ENCODE results near the gene KRT84. TPM values are rescaled to one million over a fixed set of nuclear protein-coding genes. Genes with fewer than 3 reads are reported as not detected.

KRT84 gene
- total RNA-seq, 1 donor from 2014 or later: not detected

- DNase-seq (ENCODE audit: low spot score in 2 of 2): no peak
- Histone ChIP-seq H3K4me1 (no peaks in the 10 kb centered on the region), H3K27me3 (no peaks in the 10 kb centered on the region), H3K27ac (no peak overlapping the region), H3K4me3 (no peak overlapping the region), H3K36me3 (no peaks in the 10 kb centered on the region), H3K9me3 (no peaks in the 10 kb centered on the region)
- TF ChIP-seq CTCF (IDR thresholded peaks at IDR 0.05): no peak
- intact Hi-C loops (cut with DNase I): no loop called here
Observed at GRCh38 chr12:52402873-52403540, 17.6 kb upstream of the KRT84 start.

- DNase-seq (ENCODE audit: low spot score in 2 of 2): no peak
- no peaks in the 10 kb centered on the region for H3K27me3 ChIP-seq
- H3K4me1 ChIP-seq: no peaks in the 10 kb centered on the region
- intact Hi-C loops (cut with DNase I): no loop called here
- no peak overlapping the region for H3K27ac ChIP-seq
- no peaks in the 10 kb centered on the region for H3K9me3 ChIP-seq
- no peak for TF ChIP-seq CTCF (IDR thresholded peaks at IDR 0.05)
- H3K4me3 ChIP-seq: no peak overlapping the region
- no peaks in the 10 kb centered on the region for H3K36me3 ChIP-seq
Observed at GRCh38 chr12:52402377-52402776, 16.9 kb upstream of the KRT84 start.

DNA sequence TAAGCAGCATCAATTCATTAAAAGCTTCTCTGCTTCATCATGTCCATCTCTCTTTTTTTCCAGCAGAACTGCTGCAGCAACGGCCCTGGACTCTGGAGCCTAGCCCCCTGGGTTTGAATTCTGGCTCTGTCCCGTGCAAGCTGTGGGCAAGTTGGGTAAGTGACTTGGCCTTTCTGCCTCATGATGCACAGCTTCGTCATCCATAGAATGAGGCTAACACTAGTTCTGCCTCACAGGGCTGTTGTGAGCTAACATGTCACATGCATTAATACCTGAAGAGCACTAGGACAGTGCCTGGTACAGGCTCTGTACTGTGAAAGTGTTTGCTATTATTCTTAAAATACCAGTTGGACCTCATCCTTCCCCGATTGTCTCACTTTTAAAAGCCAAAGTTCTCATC is 16.5 kb upstream of the KRT84 start:
- H3K9me3 ChIP-seq: no peaks in the 10 kb centered on the region
- no peaks in the 10 kb centered on the region for H3K4me1 ChIP-seq
- intact Hi-C loops (cut with DNase I): no loop called here
- DNase-seq (ENCODE audit: low spot score in 2 of 2): no peak
- no peak overlapping the region for H3K4me3 ChIP-seq
- no peak overlapping the region for H3K27ac ChIP-seq
- no peaks in the 10 kb centered on the region for H3K36me3 ChIP-seq
- H3K27me3 ChIP-seq: no peaks in the 10 kb centered on the region
- no peak for TF ChIP-seq CTCF (IDR thresholded peaks at IDR 0.05)

DNA sequence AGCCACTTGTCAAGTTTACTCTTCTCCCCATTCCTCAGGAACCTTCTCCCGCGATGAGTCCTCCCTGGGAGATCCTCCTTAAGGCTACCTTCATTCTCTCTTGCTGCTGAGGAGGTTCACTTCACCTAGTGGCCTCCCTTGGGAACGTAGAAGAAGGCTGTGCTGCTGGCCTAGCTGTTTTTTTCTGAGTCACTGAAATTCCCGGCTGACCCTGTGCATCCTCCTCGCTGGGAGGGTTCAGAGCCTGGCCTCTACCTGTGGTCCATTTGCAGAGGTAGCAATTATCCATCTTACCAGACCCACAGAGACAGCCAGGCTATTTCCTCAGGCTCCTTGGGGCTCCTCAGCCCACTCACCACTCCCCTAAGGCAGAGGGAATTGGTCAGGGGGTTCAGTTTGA is 16.1 kb upstream of the KRT84 start:
- intact Hi-C loops (cut with DNase I): no loop called here
- DNase-seq (ENCODE audit: low spot score in 2 of 2): no peak
- no peak for TF ChIP-seq CTCF (IDR thresholded peaks at IDR 0.05)

DNA sequence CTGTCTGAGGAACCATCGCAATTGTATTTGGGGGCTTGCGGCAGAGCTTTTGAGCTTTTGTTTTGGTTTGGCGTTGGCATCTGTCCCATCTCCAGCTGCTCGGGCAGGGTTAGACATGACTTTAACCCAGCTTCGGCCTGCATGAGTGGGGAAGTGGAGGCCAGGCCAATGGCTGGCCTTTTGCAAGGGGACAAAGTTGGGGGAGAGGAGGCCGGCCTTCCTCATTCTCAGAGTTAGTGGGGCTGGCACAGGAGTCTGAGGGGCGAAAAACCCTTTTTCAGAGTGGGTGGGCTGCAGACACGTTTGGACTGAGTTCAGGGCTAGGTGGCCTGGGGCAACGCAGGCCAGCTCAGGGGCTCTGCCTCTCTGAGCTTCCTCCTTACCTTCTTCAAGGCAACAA is 15.5 kb upstream of the KRT84 start:
- H3K9me3 ChIP-seq: no peaks in the 10 kb centered on the region
- H3K36me3 ChIP-seq: no peaks in the 10 kb centered on the region
- no peak for DNase-seq (ENCODE audit: low spot score in 2 of 2)
- H3K27ac ChIP-seq: no peak overlapping the region
- H3K4me3 ChIP-seq: no peak overlapping the region
- no peak for TF ChIP-seq CTCF (IDR thresholded peaks at IDR 0.05)
- no peaks in the 10 kb centered on the region for H3K27me3 ChIP-seq
- intact Hi-C loops (cut with DNase I): no loop called here
- no peaks in the 10 kb centered on the region for H3K4me1 ChIP-seq

More for the DNA sequence above, 16.1 kb upstream of the KRT84 start:
- Histone ChIP-seq H3K27ac (no peak overlapping the region), H3K4me3 (no peak overlapping the region), H3K27me3 (no peaks in the 10 kb centered on the region), H3K9me3 (no peaks in the 10 kb centered on the region), H3K4me1 (no peaks in the 10 kb centered on the region), H3K36me3 (no peaks in the 10 kb centered on the region)

- no peaks in the 10 kb centered on the region for H3K4me1 ChIP-seq
- H3K9me3 ChIP-seq: no peaks in the 10 kb centered on the region
- H3K36me3 ChIP-seq: no peaks in the 10 kb centered on the region
- intact Hi-C loops (cut with DNase I): no loop called here
- no peak overlapping the region for H3K27ac ChIP-seq
- DNase-seq (ENCODE audit: low spot score in 2 of 2): no peak
- no peaks in the 10 kb centered on the region for H3K27me3 ChIP-seq
- no peak for TF ChIP-seq CTCF (IDR thresholded peaks at IDR 0.05)
- no peak overlapping the region for H3K4me3 ChIP-seq
Observed at GRCh38 chr12:52399756-52400155, 14.3 kb upstream of the KRT84 start.

Measured in ascending aorta (tissue), 2 donors.